NCI-H510A (cell line): ENCODE data around the gene CLBA1.
"Not testable (repeated sequence)": the region's sequence is repeated elsewhere in the genome, so short reads cannot be mapped to it uniquely, and the experiment has no call there.

Experiments used
- DNase-seq: peaks from one replicate; lab custom pipeline; 2025; lab: John Stamatoyannopoulos, UW

The CLBA1 gene

DNA sequence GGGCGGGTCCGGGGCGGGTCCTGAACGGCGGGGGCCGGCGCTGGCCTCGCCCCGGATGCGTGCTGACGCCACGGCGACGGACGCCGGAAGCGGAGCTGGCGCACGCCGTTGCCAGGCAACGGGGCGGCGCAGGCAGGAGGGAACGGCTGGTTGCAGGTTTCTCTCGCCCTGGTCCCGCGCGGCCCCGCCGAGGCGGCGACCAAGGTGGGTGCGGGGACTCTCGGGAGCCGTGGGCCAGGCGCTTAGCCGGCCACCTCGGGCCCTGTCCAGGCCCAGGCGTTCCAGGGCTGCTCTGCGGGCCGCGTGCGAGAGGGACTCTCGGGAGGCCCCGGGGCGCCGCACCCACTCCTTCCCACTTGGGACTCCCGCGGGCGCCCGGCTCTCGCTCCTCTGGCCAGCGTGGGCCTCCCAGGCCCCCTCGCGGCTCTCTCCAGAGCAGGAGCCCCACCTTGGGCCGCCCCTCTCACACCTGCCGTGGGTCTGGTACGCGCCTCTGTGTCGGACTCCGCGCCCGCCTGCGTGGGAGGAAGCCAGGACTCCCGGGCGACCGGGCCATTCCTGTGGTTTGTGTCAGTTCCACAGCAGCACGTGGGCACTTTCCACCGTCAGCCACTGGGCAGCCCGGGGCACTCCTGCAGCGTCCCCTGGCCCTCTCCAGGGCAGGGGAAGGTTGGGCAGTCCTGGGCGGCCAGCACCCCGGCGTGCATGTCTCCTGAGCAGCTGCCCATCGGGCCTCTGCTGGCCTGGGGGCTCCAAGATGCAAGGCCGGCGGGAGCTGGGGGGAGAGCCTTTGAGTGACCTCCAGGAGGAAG lies at the start of gene CLBA1:
Gene CLBA1, plus strand, starts transcription at position 114 of the 812 bp plus-strand sequence. Its CDS starts 644 bp downstream, at position 758.
- peak; percentile 87 for DNase-seq

DNA sequence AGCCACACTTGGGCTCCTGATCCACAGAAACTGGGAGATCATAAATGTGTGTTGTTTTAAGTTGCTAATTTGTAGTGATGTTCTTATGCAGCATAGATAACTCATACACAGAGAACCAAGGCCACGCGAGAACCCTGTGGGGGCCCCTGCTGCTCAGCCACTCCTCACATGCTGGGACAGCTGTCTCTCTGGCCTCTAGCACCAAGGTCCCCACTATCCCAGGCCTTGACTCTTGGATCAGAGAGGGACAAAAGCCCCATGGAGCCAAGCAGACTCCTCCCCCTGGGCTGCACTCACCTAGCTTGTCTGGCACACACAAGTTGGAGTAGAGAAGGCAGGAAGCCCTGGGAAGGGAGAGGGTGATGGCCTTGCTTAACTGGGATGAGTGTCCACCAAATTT lies 49.6 kb upstream of the CLBA1 start:
- no peak for DNase-seq

DNA sequence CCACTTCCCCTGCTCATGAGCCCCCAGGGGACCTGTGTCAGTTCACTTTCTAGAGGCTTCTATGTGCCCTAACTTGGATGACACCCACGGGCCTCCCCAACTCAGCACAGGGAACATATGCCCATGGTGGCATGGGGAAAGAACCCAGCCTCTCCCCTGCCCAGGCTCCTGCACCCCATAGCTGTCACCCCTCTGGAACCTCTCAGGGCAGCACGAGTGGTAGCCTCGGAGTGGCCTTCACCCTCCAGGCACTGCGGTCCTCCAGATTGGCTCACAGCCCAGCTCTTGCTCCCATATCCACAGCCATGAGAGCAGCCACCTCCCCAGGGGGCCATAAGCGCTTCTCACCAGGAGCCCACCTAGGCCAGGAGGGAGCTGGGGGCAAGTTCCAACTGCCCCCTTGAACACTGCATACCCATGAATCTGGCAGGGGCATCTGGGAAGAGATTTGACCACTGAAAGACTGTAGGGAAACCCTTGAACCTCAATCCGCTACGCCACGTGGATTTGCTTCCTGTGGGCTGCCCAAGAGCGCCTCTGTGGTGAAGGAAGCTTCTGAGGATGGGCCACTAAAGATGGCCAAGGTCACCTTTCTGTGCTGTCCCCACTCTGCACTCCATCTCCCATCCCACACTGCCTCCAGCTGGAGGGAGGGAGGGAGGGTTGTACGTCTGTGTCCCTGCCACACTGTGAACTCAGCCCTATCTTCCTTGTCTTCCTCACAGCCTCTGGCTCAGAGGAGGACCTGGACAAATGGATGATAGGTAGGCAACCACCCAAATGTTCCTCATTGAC lies 49.0 kb upstream of the CLBA1 start:
- no peak for DNase-seq

DNA sequence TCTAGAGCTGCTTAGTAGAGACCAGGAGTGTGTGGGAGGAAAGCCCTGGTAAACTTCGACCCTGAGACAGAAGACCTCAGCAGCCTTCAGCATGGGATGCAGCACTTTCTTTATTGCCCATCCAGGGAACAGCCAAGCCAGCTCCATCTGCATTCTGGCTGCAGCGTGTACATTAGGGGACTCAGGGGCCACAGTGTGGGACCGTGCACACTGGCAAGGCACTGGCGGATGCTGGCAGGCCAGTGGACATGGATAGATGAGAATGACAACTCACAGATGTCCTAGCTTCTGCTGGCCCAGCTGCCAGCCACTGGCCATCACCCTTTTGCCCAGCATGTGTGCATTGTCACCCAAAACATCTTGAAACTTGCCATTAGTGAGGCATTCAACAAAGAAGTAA lies 48.4 kb upstream of the CLBA1 start:
- DNase-seq = no peak

DNA sequence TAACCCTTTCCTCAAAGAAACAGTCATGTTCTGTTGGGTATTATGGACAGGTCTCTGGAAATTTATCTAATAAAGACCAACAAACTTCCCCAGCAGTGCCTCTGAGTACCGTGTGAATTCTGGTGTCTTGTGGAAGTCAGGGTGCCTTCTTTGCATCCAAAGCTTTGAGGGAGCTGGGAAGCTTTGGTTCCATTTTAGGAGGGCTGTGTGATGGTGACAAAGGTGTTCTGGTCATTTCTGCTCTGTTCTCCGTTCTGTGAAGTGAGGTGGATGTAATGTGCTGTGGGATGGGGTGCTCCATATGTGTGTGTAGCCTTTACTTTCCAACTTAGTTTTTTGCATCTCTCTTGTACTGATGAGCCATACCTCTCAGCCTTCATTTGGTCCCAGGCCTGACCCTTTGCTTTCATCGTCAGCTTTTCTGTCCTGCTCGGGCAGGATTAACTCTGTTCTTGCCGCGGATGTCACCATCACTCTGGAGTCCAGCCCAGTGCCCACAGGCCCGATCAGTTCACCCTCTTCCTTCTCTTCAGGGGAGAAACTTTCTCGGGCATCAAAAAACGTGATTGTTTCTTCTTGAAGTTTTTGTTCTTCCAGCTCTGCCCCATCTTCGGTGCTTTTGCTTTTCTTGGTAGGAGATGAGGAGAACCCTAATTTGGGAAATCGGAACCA lies 47.8 kb upstream of the CLBA1 start:
- DNase-seq = no peak

DNA sequence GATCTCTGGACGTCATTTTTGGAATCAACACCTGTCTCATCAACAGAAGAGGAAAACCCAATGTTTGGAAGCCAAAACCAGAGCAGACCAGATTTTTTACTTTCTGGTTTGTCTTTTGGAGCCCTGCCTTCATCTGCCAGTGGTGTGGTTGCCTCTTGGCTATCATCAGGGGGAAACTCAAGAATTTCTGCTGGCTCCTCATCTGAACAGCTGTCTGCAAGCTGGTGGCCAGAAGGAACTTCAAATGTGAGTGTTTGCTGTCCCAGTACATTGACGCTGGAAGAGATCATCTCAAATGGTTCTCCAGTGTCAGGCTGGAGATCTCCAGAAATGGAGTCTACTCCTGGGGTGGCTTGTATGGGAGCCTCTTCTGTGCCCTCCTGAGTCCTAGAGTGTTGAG lies 47.2 kb upstream of the CLBA1 start:
- DNase-seq = no peak

DNA sequence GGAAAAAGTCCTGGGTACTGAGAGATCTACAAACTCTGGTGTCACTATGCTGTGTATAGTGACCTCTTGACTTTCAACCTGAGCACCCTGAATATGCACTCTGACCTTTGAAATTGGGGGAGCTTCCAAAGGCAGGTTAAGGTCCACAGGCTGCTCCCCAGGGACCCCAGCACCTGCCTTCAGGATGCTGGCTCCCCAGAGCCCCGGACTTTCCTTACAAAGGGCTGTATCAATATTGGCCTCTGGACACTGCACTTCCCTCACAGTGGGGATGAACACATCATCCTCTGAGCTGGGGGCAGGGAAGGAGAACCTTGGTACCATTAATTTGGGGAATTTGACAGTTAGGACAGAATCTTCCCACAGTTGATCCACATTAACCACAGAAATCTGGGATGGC lies 46.6 kb upstream of the CLBA1 start:
- no peak for DNase-seq

DNA sequence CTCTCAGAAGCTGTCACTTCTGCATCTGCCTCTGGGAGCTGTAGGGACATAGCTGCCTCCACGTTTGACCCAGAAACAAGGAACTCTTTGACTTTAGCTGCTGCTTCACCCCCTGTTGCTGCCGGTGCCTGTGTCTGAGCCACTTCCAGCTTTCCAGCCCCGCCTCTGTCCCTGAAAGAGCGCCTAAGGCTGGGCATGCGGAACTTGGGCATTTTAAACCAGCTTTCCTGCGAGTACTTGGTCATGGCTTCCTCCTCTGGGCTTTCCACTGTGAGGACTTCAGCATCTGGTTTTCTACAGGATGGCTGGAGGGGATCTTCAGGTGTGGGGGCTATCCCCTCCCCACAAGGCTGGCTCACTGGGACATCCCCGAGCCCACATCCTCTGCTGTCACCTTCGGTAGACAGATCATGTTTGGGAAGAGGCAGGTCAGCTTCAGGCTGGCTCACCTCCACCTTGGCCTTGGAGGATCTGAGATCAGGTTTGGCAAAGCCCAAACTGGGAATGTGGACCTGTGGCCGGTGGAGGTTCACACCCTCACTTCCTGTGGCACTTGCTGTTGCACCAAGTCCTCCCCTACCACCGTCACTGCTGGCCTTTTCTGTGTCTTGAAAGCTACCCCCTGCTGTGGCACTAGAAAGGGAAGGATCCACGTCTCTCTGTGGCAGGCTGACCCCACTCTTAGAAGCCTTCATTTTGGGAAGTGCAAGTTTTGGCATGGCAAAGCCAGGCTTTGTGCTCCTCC lies 45.8 kb upstream of the CLBA1 start:
- no peak for DNase-seq

DNA sequence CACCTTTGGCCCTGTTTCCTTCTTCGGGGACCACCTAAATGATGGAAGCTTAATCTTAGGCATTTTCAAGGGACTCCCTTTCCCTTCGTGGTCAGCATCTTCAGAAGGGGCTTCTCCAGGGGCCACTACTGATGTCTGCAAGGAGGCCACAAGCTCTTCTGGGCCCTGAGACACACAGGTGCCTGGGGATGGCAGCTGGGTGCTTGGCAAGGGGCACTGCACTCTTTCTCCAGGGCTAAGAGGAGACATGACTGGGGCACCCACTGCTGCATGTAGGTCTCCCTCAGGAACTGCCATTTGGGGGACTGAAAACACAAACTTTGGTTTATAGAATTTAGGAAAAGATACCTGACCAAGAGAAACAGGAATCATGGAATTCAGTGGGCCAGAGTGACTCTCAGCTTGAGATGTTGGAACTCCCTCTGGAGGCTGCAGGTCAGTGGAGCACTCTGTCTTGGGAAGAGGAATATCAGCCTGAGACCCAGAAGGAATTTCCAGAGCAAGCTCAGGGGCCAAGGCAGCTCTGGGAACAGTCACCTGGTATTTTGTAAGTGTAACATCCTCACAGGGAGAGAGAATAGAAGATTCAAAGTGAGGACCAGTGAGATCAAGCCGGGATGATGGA lies 45.0 kb upstream of the CLBA1 start:
- DNase-seq = no peak

DNA sequence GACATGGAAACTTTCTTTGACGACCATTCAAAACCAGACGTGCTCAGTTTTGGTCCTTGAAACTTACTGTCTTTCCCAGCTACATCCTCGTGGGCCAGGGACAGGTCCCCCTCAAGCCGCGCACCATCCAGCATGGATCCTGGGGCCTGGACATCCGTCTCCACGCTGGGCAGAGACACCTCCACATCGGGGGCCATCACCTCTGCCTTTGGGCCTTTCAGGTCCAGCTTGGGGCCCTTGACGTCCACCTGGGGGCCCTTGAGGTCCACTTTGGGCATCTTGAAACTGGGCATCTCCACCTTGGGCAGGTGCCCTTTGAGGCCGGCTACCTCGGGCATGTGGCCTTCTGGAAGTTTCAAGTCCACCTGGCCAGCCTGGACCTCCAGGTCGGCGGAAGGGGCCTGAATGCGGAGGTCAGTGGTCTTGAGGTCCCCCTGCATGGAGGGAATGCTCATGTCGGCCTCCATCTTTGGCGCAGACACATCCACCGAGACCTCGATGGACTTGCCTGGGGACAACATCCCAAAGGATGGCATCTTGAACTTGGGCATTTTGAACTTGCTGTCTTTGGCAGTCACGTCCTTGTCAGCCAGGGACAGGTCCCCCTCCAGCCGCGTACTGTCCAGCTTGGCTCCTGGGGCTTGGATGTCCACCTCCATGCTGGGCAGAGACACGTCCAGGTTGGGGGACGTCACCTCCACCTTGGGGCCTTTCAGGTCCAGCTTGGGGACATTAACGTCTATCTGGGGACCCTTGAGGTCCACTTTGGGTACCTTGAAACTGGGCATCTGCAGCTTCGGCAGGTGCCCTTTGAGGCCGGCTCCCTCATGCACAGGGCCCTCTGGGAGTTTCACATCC lies 43.9 kb upstream of the CLBA1 start:
- no peak for DNase-seq

DNA sequence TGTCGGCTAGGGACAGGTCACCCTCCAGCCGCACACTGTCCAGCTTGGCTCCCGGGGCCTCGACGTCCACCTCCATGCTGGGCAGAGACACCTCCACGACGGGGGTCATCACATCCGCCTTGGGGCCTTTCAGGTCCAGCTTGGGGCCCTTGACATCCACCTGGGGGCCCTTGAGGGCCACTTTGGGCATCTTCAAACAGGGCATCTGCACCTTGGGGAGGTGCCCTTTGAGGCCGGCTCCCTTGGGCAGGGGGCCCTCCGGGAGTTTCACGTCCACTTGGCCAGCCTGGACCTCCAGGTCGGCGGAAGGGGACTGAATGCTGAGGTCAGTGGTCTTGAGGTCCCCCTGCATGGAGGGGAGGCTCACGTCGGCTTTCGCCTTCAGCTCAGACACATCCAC lies 43.0 kb upstream of the CLBA1 start:
- no peak for DNase-seq

DNA sequence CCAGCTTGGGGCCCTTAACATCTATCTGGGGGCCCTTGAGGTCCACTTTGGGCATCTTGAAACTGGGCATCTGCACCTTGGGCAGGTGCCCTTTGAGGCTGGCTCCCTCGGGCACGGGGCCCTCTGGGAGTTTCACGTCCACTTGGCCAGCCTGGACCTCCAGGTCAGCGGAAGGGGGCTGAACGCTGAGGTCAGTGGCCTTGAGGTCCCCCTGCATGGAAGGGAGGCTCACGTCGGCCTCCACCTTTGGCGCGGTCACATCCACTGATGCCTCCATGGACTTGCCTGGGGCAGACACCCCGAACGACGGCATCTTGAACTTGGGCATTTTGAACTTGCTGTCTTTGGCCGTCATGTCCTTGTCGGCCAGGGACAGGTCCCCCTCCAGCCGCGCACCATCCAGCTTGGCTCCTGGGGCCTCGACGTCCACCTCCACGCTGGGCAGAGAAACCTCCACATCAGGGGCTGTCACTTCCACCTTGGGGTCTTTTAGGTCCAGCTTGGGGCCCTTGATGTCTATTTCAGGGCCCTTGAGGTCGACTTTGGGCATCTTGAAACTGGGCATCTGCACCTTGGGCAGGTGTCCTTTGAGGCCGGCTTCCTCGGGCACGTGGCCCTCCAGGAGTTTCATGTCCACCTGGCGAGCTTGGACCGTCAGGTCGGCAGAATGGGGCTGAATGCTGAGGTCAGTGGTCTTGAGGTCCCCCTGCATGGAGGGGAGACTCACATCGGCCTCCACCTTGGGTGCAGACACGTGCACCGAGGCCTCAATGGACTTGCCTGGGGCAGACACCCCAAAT lies 42.2 kb upstream of the CLBA1 start:
- DNase-seq = not testable (repeated sequence)

DNA sequence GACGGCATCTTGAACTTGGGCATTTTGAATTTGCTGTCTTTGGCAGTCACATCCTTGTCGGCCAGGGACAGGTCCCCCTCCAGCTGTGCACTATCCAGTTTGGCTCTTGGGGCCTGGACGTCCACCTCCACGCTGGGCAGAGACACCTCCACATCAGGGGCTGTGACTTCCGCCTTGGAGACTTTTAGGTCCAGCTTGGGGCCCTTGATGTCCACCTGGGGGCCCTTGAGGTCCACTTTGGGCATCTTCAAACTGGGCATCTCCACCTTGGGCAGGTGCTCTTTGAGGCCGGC lies 41.6 kb upstream of the CLBA1 start:
- not testable (repeated sequence) for DNase-seq

DNA sequence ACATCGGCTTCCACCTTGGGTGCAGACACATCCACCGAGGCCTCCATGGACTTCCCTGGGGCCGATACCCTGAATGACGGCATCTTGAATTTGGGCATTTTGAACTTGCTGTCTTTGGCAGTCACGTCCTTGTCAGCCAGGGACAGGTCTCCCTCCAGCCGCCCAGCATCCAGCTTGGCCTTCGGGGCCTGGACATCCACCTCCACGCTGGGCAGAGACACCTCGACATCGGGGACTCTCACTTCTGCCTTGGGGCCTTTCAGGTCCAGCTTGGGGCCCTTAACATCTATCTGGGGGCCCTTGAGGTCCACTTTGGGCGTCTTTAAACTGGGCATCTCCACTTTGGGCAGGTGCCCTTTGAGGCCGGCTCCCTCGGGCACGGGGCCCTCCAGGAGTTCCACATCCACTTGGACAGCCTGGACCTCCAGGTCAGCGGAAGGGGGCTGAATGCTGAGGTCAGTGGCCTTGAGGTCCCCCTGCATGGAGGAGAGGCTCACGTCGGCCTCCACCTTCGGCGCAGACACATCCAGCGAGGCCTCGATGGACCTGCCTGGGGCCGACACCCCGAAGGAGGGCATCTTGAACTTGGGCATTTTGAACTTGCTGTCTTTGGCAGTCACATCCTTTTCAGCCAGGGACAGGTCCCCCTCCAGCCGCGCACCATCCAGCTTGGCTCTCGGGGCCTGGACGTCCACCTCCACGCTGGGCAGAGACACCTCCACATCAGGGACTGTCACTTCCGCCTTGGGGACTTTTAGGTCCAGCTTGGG lies 41.0 kb upstream of the CLBA1 start:
- not testable (repeated sequence) for DNase-seq

DNA sequence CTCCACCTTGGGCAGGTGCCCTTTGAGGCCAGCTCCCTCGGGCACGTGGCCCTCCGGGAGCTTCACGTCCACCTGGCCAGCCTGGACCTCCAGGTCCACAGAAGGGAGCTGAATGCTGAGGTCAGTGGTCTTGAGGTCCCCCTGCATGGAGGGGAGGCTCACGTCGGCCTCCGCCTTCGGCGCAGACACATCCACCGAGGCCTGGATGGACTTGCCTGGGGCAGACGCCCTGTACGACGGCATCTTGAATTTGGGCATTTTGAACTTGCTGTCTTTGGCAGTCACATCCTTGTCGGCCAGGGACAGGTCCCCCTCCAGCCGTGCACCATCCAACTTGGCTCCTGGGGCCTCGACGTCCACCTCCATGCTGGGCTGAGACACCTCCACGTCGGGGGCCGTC lies 40.3 kb upstream of the CLBA1 start:
- not testable (repeated sequence) for DNase-seq

DNA sequence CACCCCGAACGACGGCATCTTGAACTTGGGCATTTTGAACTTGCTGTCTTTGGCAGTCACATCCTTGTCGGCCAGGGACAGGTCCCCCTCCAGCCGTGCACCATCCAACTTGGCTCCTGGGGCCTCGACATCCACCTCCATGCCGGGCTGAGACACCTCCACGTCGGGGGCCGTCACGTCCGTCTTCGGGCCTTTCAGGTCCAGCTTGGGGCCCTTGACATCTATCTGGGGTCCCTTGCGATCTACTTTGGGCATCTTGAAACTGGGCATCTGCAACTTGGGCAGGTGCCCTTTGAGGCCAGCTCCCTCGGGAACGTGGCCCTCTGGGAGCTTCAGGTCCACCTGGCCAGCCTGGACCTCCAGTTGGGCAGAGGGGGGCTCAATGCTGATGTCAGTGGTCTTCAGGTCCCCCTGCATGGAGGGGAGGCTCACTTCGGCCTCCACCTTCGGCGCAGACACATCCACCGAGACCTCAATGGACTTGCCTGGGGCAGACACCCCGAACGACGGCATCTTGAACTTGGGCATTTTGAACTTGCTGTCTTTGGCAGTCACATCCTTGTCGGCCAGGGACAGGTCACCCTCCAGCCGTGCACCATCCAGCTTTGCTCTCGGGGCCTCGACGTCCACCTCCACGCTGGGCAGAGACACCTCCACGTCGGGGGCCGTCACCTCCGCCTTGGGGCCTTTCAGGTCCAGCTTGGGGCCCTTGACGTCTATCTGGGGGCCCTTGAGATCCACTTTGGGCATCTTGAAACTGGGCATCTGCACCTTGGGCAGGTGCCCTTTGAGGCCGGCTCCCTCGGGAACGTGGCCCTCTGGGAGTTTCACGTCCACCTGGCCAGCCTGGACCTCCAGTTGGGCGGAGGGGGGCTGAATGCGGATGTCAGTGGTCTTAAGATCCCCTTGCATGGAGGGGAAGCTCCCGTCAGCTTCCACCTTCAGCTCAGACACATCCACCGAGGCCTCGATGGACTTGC lies 39.3 kb upstream of the CLBA1 start:
- not testable (repeated sequence) for DNase-seq

DNA sequence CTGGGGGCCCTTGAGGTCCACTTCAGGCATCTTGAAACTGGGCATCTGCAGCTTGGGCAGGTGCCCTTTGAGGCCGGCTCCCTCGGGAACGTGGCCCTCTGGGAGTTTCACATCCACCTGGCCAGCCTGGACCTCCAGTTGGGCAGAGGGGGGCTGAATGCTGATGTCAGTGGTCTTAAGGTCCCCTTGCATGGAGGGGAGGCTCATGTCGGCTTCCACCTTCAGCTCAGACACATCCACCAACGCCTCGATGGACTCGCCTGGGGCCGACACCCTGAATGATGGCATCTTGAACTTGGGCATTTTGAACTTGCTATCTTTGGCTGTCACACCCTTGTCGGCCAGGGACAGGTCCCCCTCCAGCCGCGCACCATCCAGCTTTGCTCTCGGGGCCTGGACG lies 38.4 kb upstream of the CLBA1 start:
- not testable (repeated sequence) for DNase-seq
